Activated CD4-positive, alpha-beta T cell treated with anti-CD3 and anti-CD28 coated beads, Interleukin-2, amount 50 U/mL, for 16 hours (primary cell): ENCODE results near the gene KIF13A.
"Not testable (repeated sequence)": the region's sequence is repeated elsewhere in the genome, so short reads cannot be mapped to it uniquely, and the experiment has no call there.

Source experiments
- DNase-seq: peaks from one replicate; pipeline ENCODE4 v3.0.0-alpha.2; 2020

Gene KIF13A

DNA sequence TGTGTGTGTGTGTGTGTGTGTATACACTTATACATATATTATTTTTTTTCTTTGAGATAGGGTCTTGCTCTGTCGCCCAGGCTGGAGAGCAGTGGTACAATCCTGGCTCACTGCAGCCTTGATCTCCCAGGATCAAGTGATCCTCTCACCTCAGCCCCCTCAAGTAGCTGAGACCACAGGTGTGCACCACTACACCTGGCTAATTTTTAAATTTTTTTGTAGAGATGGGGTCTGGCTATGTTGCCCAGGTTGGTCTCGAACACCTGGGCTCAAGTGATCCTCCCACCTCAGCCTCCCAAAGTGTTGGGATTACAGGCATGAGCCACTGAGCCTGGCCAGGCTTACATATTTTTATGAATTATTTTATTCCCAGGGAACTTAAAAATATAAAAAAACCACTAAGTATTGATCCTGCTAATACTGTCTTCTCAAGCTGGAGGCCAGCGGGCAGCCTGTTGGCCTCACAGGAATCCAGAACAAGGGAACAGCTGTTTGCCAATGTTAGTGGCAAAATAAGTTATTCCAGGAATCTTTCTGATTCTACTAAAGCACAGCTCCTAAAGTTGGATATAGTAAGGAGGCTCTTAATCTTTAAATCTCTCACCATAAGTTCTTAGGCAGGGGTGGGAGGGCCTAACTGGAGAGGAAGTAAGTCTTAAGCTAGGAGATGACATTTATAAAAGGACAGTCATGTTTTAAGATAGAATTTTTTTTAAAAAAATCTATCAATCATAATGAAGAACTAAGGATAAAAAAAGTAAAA, 145.2 kb downstream of the KIF13A start:
- DNase-seq, result no peak

DNA sequence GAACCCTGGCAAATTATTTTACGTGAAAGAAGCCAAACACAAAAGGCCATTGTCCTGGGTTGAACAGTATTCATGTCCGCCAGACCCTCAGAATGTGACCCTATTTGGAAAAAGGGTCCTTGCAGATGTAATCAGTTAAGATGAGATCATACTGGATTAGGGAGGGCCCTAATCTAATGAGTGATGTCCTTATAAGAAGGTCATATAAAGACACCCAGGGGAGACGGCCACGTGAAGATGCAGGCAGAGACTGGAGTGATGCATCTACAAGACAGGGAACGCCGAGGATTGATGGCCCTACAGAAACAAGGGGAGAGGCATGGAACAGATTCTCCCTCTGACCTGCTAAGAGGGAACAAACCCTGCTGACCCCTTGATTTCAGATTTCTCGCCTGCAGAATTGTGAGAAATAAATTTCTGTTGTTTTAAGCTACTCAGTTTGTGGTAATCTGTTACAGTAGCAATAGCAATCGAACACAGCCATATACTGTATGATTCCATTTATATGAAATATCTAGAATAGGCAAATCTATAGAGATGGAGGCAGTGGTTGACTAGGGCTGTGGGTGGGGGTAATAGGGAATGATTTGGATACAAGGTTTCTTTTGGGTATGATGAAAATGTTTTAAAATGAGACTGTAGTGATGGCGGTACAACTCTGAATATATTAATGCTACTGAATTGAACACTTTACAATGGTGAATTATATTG, 147.8 kb downstream of the KIF13A start:
- no peak for DNase-seq

- DNase-seq, result no peak
These were observed 151.1 kb downstream of the KIF13A start for GRCh38 chr6:17836293-17836692.

DNA sequence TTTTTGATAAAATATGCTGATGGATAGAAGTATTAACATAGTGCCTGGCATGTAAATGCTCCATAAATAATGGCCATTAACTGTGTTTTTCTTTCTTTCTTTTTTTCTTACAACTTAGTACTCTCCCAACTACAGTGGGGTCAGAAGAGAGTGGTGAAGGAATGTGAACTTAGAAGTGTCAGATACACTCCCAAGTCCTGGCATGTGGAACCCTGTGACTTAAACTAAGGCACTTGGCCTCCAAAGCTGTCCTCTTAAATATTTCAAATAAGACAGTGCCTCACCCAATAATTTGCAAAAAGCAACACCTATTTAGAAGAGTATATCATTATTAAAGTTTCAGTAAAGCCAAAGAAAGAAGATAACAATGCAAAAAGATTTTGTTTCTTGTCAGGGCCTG, 151.7 kb downstream of the KIF13A start:
- no peak for DNase-seq

DNA sequence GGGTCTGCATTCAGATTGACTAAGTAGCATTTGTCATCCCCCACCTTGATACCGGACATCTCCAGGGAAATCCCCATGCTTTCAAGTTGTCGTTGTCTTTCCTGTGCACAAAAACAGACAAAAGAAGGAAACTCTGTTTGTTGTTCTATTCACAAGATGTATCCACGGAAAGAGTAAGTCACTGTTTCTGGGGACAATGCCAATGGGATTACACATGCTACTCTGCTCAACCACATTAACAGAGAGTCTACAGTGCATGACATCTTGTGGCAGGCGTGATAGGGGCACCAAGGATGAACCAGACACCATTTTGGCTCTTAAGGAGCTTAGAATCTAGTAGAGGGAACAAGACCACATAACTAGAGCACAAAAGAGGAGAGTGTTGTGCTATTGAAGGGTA, 156.3 kb downstream of the KIF13A start:
- no peak for DNase-seq

DNA sequence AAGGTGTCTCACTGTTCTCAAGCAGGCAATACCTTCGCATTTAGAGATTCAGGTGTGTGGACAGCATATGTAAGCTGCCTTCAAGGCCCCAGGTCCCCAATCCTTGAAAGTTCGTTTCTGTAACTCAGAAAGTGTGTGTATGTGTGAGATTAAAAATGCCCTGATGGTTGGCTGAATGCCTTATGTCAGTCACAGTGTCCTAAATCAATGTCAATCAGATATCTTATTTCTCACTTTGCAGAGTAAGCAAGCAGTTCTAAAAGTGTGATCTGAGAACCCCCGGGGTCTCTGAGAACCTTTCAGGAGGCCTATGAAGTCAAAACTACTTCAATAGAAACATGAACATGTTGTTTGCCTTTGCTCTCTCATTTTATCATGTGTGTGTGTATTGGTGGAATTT, 157.5 kb downstream of the KIF13A start:
- no peak for DNase-seq

DNA sequence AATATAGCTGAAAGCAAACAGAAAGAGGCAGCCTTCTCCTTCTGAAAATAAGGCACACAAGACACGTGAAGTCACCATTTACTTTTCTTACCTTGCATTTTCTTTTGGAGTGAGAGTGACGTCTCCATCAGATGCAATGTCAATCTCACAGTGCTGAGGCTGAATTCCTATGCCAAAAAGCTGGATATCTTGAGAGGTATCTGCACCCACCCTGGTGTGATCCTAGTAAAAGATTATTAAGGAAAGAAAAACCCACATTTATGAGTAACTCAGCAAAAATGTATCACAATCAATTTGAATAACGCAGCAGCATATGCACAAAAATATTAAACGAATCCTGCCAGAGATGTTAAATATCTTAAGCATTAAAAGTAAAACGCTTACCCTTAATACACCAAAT, 159.3 kb downstream of the KIF13A start:
- DNase-seq, result no peak

- no peak for DNase-seq
These were observed 161.1 kb downstream of the KIF13A start for GRCh38 chr6:17826301-17826700.

- no peak for DNase-seq
These were observed 167.4 kb downstream of the KIF13A start for GRCh38 chr6:17820055-17820454.

- DNase-seq, result no peak
These were observed 169.7 kb downstream of the KIF13A start for GRCh38 chr6:17817763-17818162.

DNA sequence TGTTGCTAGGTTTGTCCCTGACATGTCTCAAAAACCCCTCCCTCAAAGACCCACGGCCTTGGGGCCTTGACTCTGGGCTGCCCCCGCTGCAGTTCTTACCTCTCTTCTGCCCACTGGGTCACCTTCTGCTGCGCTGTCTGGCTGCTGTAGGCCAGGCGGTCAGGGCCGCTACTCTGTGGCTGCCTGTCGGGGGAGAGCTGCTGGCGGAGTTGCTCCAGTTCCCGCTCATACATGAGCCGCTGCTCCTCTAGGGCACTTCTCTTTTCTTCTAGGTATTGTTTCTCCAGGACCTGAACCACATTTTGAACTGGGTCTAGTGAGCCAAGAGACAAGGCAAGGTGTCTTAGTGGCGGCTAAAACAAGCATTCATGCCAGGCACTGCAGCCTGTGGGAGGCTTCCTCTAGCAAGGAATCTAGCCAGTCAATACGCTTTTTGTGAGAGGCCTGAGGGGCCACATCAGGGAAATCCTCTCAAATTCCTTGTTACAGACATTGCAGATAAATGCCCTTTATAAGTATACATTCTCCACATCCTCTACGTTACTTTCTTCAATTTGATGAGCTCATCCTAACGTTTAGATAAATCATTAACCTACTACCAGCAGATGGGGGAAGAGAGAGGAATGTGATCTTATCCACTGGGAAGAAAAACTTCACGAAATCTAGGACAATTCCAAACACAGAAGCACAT, 170.4 kb downstream of the KIF13A start:
- DNase-seq, result no peak

DNA sequence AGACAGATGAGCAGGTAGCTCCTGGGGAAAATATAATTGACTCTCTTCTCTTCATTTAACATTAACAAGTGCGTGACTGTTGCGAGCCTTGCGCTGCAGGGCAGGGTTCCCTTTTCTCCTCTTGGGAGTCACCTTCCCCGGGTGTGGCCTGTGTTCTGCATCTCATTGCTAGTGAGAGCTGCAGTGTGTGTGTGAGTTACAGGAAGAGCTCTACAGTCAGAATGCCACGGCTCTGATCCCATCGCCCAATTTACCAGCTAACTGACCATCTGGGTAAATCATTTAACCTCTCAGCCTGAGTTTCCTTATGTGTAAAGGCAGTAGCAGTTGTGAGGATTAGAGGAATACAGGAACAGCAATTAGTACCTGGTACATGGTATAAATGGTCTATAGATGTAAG, 173.9 kb downstream of the KIF13A start:
- no peak for DNase-seq

DNA sequence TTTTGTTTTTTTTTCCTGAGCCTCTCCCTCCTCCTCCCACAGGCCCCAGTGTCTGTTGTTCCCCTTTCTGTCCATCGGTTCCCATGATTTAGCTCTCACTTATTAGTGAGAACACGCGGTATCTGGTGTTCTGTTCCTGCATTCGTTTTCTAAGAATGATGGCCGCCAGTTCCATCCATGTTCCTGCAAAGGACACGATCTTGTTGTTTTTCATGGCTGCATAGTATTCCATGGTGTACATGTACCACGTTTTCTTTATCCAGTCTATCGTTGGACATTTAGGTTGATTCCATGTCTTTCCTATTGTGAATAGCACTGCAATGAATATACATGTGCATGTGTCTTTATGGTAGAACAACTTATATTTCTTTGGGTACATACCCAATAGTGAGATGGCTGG, 175.1 kb downstream of the KIF13A start:
- no peak for DNase-seq

DNA sequence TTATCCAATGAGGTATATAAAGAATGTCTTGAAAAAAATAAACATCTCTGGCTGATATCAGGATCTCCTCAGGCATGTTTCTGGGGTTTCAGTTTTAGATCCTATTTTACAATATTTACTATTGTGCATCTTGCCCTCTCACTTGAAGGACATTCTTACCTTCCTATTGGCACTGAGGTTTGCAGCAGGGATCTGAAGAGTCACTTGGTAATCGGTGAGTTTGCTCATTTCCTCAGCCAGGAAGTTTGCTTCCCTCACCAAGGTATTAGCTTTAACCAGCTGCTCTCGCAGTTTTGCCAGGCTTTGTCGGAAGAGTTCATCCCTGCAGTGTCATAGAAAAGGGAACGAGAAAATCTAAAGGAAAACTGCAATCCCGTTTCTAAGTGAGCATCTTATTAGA, 178.8 kb downstream of the KIF13A start:
- no peak for DNase-seq

DNA sequence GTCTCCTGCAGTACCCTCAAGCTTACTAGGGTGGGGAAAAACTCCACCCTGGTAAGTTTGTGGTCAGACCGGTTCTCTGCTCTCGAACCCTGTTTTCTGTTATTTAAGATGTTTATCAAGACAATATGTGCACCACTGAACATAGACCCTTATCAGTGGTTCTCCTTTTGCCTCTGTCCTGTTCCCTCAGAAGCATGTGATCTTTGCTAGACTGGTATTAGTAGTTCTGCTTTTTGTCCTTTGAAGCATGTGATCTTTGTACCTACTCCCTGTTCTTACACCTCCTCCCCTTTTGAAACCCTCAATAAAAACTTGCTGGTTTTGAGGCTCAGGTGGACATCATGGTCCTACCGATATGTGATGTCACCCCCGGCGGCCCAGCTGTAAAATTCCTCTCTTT, 180.0 kb downstream of the KIF13A start:
- DNase-seq, result not testable (repeated sequence)

GRCh38 chr6:17803409-17803808, 184.0 kb downstream of the KIF13A start:
- DNase-seq, result no peak

DNA sequence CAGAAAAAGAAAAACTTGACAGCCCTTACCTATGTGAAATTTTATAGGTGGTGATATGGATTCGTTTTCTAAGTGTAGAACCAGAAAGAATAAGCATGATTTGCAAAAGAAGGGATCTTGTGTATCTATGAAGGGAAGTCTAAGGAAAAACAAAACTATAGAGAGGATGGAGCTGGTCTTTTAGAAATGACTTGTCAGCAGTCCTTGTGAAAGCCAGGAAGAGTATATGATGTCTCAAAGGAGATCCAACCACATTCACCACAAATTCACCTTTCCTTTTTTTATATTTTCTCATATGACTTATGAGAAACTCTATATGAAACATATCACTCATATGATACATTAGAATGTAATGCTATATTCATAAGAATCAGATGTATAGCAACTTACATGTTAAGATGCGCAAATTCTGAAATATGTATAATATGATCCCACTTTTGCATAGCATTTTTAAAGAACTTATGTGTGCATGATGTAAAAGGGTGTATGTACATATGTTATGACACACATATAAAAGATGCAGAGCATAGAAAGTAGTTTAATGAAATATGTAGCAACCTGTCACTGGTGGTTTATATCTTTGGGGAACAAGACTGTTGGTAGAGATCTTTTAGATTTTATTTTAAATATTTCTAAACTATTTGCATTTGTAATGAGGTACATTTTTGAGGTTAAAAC, 188.8 kb downstream of the KIF13A start:
- no peak for DNase-seq

DNA sequence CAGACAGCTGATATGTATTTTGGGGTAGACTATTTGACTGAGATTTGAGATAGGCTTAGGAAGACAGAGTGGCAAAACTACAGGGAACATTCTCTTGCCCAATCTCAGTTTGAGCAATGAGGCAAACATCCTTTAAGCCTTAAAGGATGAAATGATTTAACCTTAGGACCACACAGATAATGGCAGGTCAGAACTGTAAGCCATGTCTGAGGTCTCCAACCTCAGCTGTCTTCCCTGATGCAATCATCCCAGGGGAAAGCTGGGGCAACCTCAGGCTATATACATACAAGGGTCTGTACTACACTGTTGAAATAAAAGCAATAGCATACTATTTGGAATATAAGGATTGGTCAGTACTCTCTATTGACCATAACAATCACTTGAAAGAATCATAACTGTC, 196.9 kb downstream of the KIF13A start:
- no peak for DNase-seq

GRCh38 chr6:17785094-17785787, 202.2 kb downstream of the KIF13A start:
- DNase-seq, result no peak

GRCh38 chr6:17780061-17780460, 207.4 kb downstream of the KIF13A start:
- no peak for DNase-seq

DNA sequence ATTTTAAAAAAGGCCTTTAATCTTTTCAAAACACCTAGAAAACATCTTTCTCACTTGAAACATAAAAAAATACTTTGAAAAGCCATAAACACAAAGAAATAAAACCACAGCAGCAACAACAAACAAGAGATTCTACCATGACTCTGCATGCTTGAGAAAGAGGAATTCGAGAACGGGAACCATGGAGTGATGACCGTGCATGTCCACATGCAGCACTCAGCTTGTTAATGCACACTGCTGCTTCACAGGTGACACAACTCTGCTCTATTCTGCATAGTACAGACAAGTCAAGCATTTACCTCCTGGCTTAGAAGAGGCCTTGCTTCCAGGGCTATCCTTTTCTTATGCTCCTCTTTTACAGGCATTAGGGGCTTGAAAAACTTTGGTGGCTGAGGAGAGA, 215.8 kb downstream of the KIF13A start:
- no peak for DNase-seq

- no peak for DNase-seq
These were observed 218.6 kb downstream of the KIF13A start for GRCh38 chr6:17768881-17769280.

DNA sequence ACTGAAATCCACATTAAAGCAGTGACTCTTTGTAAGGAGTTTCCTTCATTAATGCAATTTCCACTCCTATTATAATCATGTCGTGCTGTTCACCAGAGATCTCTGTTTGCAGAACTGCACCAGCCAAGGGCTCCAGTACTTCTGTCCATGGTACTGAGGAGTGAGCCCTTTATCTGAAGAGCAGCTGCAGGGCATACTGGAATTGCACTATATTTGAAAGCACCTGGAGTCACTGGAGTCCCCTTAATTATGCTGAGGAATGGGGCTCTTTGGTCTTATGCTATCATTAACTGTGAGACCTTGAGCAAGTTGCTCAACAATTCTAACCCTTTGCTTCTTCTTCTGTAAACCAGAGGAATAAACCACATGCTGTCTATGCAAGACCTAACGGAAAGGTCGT, 219.0 kb downstream of the KIF13A start:
- no peak for DNase-seq
